ENCODE measurements around the gene AGTR1. TPM values are rescaled to one million over a fixed set of nuclear protein-coding genes. Genes with fewer than 3 reads are reported as not detected.
A peak's percentile ranks its signal among the peaks of the same experiment; 100 is the strongest.

AGTR1 gene
- total and polyA plus RNA-seq, 2 of the 13 experiments (the other 11 are each of a cell fraction or from before 2014, with no cell fraction given): 0.64 to 1.5 TPM

DNA sequence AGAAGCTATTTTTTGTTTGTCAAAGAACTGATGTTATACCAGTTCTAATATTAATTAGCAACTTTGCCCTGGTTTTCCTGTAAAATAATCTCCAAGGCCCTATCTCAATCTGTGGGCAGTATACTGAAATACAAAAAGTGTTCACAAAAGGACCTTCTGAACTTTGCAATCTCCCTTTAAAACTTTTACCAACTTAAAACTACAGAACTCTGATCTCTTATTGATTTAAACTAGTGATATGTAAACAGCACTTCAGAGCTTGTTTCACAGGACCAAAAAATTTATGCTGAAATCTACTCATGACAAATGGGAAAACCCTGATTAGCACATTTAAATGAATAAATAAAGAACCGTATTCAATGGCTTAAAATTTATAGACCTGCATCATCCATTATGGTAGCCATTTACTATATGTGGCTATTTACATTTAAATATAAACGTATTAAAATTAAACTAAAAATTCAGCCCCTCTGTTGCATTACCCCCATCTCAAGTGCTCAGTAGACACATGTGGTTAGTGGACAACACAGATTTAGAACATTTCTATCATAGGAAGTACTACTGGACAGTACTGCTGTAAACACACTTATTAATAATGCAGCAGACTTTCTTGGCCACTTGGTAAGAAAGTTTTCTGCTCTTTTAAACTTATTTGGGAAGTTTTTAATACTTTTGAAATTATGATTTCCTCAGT lies 12.0 kb downstream of the AGTR1 start (continued):
- TF ChIP-seq, protein P1, sequence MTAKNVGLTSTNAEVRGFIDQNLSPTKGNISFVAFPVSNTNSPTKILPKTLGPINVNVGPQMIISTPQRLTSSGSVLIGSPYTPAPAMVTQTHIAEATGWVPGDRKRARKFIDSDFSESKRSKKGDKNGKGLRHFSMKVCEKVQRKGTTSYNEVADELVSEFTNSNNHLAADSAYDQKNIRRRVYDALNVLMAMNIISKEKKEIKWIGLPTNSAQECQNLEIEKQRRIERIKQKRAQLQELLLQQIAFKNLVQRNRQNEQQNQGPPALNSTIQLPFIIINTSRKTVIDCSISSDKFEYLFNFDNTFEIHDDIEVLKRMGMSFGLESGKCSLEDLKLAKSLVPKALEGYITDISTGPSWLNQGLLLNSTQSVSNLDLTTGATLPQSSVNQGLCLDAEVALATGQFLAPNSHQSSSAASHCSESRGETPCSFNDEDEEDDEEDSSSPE (CRISPR knock-in tag; IDR thresholded peaks at IDR 0.05): no peak
- TF ChIP-seq TOE1 (CRISPR knock-in tag; IDR thresholded peaks at IDR 0.05) (no peak), NR3C1 (CRISPR knock-in tag; IDR thresholded peaks at IDR 0.05) (no peak), NFE2L1 (CRISPR knock-in tag; IDR thresholded peaks at IDR 0.05; ENCODE audit: borderline replicate concordance) (no peak), RELA (CRISPR knock-in tag; IDR thresholded peaks at IDR 0.05) (no peak), HMG20A (CRISPR knock-in tag; IDR thresholded peaks at IDR 0.05; ENCODE audit: borderline replicate concordance) (peak; percentile 82), TCF7 (IDR thresholded peaks at IDR 0.05; ENCODE audit: low read depth) (0 out of 2 replicates have a peak, but pooled peaks have one; percentile 33), SRY (CRISPR knock-in tag; IDR thresholded peaks at IDR 0.05) (no peak), KLF9 (CRISPR knock-in tag; IDR thresholded peaks at IDR 0.05; ENCODE audit: low read depth) (no peak), ZFP1 (CRISPR knock-in tag; IDR thresholded peaks at IDR 0.05) (no peak), ZNF24 (IDR thresholded peaks at IDR 0.05) (no peak), RFX5 (IDR thresholded peaks at IDR 0.05; ENCODE audit: low read depth, low read length) (no peak), POLR2AphosphoS5 (IDR thresholded peaks at IDR 0.05; ENCODE audit: low read depth, low read length) (no peak), PAF1 (CRISPR knock-in tag; IDR thresholded peaks at IDR 0.05) (no peak), ZFP82 (CRISPR knock-in tag; IDR thresholded peaks at IDR 0.05; ENCODE audit: borderline replicate concordance) (no peak), NCOA1 (CRISPR knock-in tag; IDR thresholded peaks at IDR 0.05) (no peak), RAD51 (IDR thresholded peaks at IDR 0.05; ENCODE audit: borderline replicate concordance) (no peak), HMG20B (CRISPR knock-in tag; conservative IDR thresholded peaks at IDR 0.05) (no peak)
- TF ChIP-seq, protein P2, sequence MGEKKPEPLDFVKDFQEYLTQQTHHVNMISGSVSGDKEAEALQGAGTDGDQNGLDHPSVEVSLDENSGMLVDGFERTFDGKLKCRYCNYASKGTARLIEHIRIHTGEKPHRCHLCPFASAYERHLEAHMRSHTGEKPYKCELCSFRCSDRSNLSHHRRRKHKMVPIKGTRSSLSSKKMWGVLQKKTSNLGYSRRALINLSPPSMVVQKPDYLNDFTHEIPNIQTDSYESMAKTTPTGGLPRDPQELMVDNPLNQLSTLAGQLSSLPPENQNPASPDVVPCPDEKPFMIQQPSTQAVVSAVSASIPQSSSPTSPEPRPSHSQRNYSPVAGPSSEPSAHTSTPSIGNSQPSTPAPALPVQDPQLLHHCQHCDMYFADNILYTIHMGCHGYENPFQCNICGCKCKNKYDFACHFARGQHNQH (CRISPR knock-in tag; IDR thresholded peaks at IDR 0.05): no peak
- TF ChIP-seq, protein P3, sequence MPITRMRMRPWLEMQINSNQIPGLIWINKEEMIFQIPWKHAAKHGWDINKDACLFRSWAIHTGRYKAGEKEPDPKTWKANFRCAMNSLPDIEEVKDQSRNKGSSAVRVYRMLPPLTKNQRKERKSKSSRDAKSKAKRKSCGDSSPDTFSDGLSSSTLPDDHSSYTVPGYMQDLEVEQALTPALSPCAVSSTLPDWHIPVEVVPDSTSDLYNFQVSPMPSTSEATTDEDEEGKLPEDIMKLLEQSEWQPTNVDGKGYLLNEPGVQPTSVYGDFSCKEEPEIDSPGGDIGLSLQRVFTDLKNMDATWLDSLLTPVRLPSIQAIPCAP (CRISPR knock-in tag; IDR thresholded peaks at IDR 0.05; ENCODE audit: low read depth): no peak
- TF ChIP-seq, protein P4, sequence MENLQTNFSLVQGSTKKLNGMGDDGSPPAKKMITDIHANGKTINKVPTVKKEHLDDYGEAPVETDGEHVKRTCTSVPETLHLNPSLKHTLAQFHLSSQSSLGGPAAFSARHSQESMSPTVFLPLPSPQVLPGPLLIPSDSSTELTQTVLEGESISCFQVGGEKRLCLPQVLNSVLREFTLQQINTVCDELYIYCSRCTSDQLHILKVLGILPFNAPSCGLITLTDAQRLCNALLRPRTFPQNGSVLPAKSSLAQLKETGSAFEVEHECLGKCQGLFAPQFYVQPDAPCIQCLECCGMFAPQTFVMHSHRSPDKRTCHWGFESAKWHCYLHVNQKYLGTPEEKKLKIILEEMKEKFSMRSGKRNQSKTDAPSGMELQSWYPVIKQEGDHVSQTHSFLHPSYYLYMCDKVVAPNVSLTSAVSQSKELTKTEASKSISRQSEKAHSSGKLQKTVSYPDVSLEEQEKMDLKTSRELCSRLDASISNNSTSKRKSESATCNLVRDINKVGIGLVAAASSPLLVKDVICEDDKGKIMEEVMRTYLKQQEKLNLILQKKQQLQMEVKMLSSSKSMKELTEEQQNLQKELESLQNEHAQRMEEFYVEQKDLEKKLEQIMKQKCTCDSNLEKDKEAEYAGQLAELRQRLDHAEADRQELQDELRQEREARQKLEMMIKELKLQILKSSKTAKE (CRISPR knock-in tag; IDR thresholded peaks at IDR 0.05; ENCODE audit: borderline replicate concordance): no peak
- TF ChIP-seq, protein P5, sequence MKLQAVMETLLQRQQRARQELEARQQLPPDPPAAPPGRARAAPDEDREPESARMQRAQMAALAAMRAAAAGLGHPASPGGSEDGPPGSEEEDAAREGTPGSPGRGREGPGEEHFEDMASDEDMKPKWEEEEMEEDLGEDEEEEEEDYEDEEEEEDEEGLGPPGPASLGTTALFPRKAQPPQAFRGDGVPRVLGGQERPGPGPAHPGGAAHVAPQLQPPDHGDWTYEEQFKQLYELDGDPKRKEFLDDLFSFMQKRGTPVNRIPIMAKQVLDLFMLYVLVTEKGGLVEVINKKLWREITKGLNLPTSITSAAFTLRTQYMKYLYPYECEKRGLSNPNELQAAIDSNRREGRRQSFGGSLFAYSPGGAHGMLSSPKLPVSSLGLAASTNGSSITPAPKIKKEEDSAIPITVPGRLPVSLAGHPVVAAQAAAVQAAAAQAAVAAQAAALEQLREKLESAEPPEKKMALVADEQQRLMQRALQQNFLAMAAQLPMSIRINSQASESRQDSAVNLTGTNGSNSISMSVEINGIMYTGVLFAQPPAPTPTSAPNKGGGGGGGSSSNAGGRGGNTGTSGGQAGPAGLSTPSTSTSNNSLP (IDR thresholded peaks at IDR 0.05; ENCODE audit: low read depth, low read length): peak; percentile 88
- TF ChIP-seq, protein P6, sequence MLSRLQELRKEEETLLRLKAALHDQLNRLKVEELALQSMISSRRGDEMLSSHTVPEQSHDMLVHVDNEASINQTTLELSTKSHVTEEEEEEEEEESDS (CRISPR knock-in tag; IDR thresholded peaks at IDR 0.05; ENCODE audit: borderline replicate concordance): no peak
